Esophagus muscularis mucosa (tissue), 4 donors: ENCODE data around the gene NDUFA13. TPM values are rescaled to one million over a fixed set of nuclear protein-coding genes. Genes with fewer than 3 reads are reported as not detected.

Experiments
- DNase-seq: peaks from one replicate; pipeline ENCODE4 v3.0.0-alpha.2; 2017; ENCODE audit errors: extremely low spot score
- H3K27ac ChIP-seq, 4 donors: fragments of 200-600 bp; sonication (generic); replicated peaks in 1 of 4; 1 replicate in 3 of 4; 2 replicates in 1 of 4; pipeline ENCODE4 v1.5.1; 2016 to 2019; ENCODE audit warnings: mild to moderate bottlenecking in 1 of 4
- H3K27me3 ChIP-seq, 4 donors: fragments of 200-600 bp; sonication (generic); one replicate each; pipeline versions ENCODE4 v1.5.1 to v1.6.0; 2016 to 2019
- H3K36me3 ChIP-seq, 4 donors: fragments of 200-600 bp; sonication (generic); one replicate each; pipeline ENCODE4 v1.5.1; 2016 to 2019
- H3K4me1 ChIP-seq, 4 donors: fragments of 200-600 bp; sonication (generic); one replicate each; pipeline ENCODE4 v1.5.1; 2016 to 2019
- H3K4me3 ChIP-seq, 4 donors: fragments of 200-600 bp; sonication (generic); 1 replicate in 2 of 4; 2 replicates in 2 of 4; pipeline ENCODE4 v1.5.1; 2016 to 2019; ENCODE audit warnings: mild to moderate bottlenecking in 4 of 4, moderate library complexity in 1 of 4
- H3K9me3 ChIP-seq, 4 donors: fragments of 200-600 bp; sonication (generic); 1 replicate in 3 of 4; 2 replicates in 1 of 4; pipeline ENCODE4 v1.5.1; 2016 to 2019
- CTCF ChIP-seq, 3 experiments: fragments of 200-600 bp in 2 of 3; fragments of 450-650 bp in 1 of 3; sonication (generic) in 2 of 3; IDR thresholded peaks; one replicate each; pipeline ENCODE4 v1.5.1; 2017 to 2019; ENCODE audit warnings: antibody characterized with exemption in 3 of 3, mild to moderate bottlenecking in 2 of 3, moderate library complexity in 1 of 3
- EP300 ChIP-seq: sonication (generic); formaldehyde crosslinking; IDR thresholded peaks from one replicate; pipeline ENCODE4 v1.6.1; 2017; ENCODE audit warnings: antibody characterized with exemption
- POLR2A ChIP-seq: fragments of 450-650 bp; IDR thresholded peaks from one replicate; pipeline ENCODE4 v1.6.1; 2017; ENCODE audit warnings: antibody characterized with exemption, moderate library complexity, mild to moderate bottlenecking, low read depth
- POLR2AphosphoS5 ChIP-seq, 2 donors: sonication (generic); formaldehyde crosslinking; IDR thresholded peaks; one replicate each; pipeline ENCODE4 v1.6.1; 2017; ENCODE audit warnings: antibody characterized with exemption in 2 of 2
- WGBS: methylation state at CpG from one replicate; pipeline ENCODE4 v1.1.5; 2018; 5-methylcytosine and 5-hydroxymethylcytosine counted together
- intact Hi-C: fragments of 100-400 bp; cut with DNase I; formaldehyde crosslinking; loops from one replicate; pipeline ENCODE4 v1.15.1; 2023
- total RNA-seq, 4 donors: library from RNA; depleted of rRNA; stranded (reverse); fragments of >200 nt; gene quantifications; one replicate each; pipeline versions ENCODE4 v1.1.0 to v1.2.1, GENCODE V29; 2016

NDUFA13 gene
- total RNA-seq, 4 donors from 2014 or later, result 75.0 to 186 (median 141) TPM

- no peak overlapping the region for H3K4me3 ChIP-seq
- intact Hi-C loops, result no loop called here
- no peak for TF ChIP-seq EP300
- no peak for TF ChIP-seq POLR2A
- no peak for TF ChIP-seq POLR2AphosphoS5 (IDR thresholded peaks at IDR 0.05)
- TF ChIP-seq CTCF (IDR thresholded peaks at IDR 0.05), result no peak
- 79% methylated on average over 6 of the region's 10 CpGs for WGBS
- H3K4me1 ChIP-seq, result peaks cover 0 to 13% (median 2%) of the 10 kb centered on the region in 4 donors
- peaks cover 0 to 62% (median 0%) of the 10 kb centered on the region in 4 donors for H3K27me3 ChIP-seq
- no peak for DNase-seq
- no peaks in the 10 kb centered on the region for H3K36me3 ChIP-seq
- H3K27ac ChIP-seq, result no peak overlapping the region
- H3K9me3 ChIP-seq, result no peaks in the 10 kb centered on the region
Observed at GRCh38 chr19:19550972-19551852, 35.2 kb downstream of the NDUFA13 start.

- intact Hi-C loops, result no loop called here
- Histone ChIP-seq H3K27me3 (peaks cover 0 to 56% (median 0%) of the 10 kb centered on the region in 4 donors), H3K4me3 (no peak overlapping the region), H3K36me3 (no peaks in the 10 kb centered on the region), H3K9me3 (no peaks in the 10 kb centered on the region), H3K4me1 (peaks cover 0 to 13% (median 2%) of the 10 kb centered on the region in 4 donors), H3K27ac (no peak overlapping the region)
- TF ChIP-seq EP300 (no peak), POLR2AphosphoS5 (IDR thresholded peaks at IDR 0.05) (no peak), POLR2A (no peak), CTCF (IDR thresholded peaks at IDR 0.05) (no peak)
- DNase-seq, result no peak
- WGBS, result 69% methylated on average over 8 of the region's 14 CpGs
Observed at GRCh38 chr19:19551853-19552192, 35.8 kb downstream of the NDUFA13 start.

GRCh38 chr19:19552798-19553197 is 36.8 kb downstream of the NDUFA13 start:
- H3K4me1 ChIP-seq, result peaks cover 0 to 6% (median 2%) of the 10 kb centered on the region in 4 donors
- TF ChIP-seq EP300 (no peak), POLR2A (no peak), POLR2AphosphoS5 (IDR thresholded peaks at IDR 0.05) (no peak), CTCF (IDR thresholded peaks at IDR 0.05) (peak in 2 of 3 experiments; percentile 13 to 49)
- no peak for DNase-seq
- H3K27ac ChIP-seq, result no peak overlapping the region
- intact Hi-C loops, result no loop called here
- no peak overlapping the region for H3K4me3 ChIP-seq
- H3K9me3 ChIP-seq, result no peaks in the 10 kb centered on the region
- 60% methylated on average over 4 of the region's 6 CpGs for whole genome bisulfite sequencing
- peaks cover 0 to 46% (median 0%) of the 10 kb centered on the region in 4 donors for H3K27me3 ChIP-seq
- H3K36me3 ChIP-seq, result no peaks in the 10 kb centered on the region

- 94% methylated on average over 10 of the region's 10 CpGs for WGBS
- Histone ChIP-seq H3K27me3 (peaks cover 0 to 38% (median 0%) of the 10 kb centered on the region in 4 donors), H3K9me3 (no peaks in the 10 kb centered on the region), H3K4me1 (peaks cover 0 to 3% (median 0%) of the 10 kb centered on the region in 4 donors), H3K27ac (no peak overlapping the region), H3K4me3 (no peak overlapping the region), H3K36me3 (no peaks in the 10 kb centered on the region)
- intact Hi-C loops, result no loop called here
- no peak for TF ChIP-seq POLR2A
- no peak for TF ChIP-seq CTCF (IDR thresholded peaks at IDR 0.05)
- no peak for TF ChIP-seq EP300
- TF ChIP-seq POLR2AphosphoS5 (IDR thresholded peaks at IDR 0.05), result no peak
- no peak for DNase-seq
Observed at GRCh38 chr19:19553670-19554069, 37.6 kb downstream of the NDUFA13 start.
